Chondrocyte (in vitro differentiated cells): ENCODE measurements around the gene KRTAP5-2. TPM values are rescaled to one million over a fixed set of nuclear protein-coding genes. Genes with fewer than 3 reads are reported as not detected.
A peak's percentile ranks its signal among the peaks of the same experiment; 100 is the strongest.

Source experiments
- DNase-seq: peaks from one replicate; pipeline ENCODE4 v3.0.0; 2021; ENCODE audit warnings: mixed read lengths, low spot score
- H3K27ac Mint-ChIP-seq: one replicate; pipeline ENCODE4 v1.8.0; 2021; ENCODE audit warnings: mild to moderate bottlenecking, moderate library complexity, mixed read lengths; ENCODE audit not compliant: unreplicated experiment
- H3K27me3 Mint-ChIP-seq: 2 replicates; pipeline ENCODE4 v1.8.0; 2021; ENCODE audit warnings: low read depth, mixed read lengths
- H3K36me3 Mint-ChIP-seq: 2 replicates; pipeline ENCODE4 v1.8.0; 2021; ENCODE audit warnings: low read depth, mixed read lengths
- H3K4me1 Mint-ChIP-seq: 2 replicates; pipeline ENCODE4 v1.8.0; 2021; ENCODE audit warnings: low read depth, mild to moderate bottlenecking, mixed read lengths
- H3K4me3 Mint-ChIP-seq: one replicate; pipeline ENCODE4 v1.8.0; 2021; ENCODE audit warnings: mild to moderate bottlenecking, moderate library complexity, mixed read lengths; ENCODE audit not compliant: unreplicated experiment
- H3K9me3 Mint-ChIP-seq: 2 replicates; pipeline ENCODE4 v1.8.0; 2021; ENCODE audit warnings: low read depth, mixed read lengths
- total RNA-seq: library from RNA; stranded (reverse); gene quantifications from 3 replicates; pipeline ENCODE4 v1.2.1, GENCODE V29; 2021
- TF ChIP-seq, protein P1 (sequence below): fragments of 200-600 bp; sonication (generic); IDR thresholded peaks from 2 replicates; pipeline ENCODE4 v1.5.0; 2021; ENCODE audit warnings: antibody characterized with exemption, mild to moderate bottlenecking, moderate library complexity

The KRTAP5-2 gene
- total RNA-seq, 1 donor from 2014 or later, result not detected

DNA sequence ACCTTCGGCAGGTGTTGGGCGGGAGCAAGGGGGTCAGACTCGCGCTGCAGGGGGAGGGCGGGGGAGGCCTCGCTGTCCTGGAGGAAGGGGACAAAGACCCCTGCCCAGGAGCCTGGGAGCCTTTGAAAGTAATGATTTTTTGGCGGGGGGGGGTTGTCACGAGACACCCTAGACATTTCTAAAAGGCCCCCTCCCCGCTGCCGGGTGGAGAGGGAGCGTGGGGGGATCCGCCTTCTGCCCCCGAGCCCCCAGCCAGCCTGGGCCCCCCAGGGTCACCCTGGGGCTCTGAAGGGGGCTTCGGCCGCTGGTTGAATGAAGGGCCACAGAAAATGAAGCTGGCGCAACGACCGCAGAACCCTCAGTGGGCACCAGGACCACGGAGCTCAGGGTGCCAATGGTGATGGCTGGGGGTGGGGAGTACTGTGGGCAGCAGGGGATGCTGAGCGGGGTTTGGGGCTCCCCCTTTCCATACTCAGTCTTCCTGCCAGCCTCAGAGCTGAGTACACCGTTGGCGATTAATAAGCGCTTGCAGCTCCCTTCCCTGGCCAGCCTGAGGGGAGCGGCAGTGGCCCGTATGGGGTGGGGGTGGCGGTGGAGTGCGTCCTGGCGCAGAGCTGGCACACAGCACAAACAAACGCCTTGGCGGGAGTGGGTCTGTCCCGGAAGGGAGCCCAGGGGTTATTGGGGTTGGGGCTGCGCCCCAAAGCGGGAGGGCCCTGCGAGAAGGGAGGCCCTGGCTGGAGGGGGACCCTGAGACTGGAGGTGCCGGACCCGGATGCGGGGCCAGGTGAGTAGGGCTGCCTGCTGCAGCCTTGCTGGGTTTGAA is 24.8 kb downstream of the KRTAP5-2 start:
- DNase-seq, result peak; percentile 79
- H3K4me1 Mint-ChIP-seq, result peaks cover 28% of the 10 kb centered on the region
- TF ChIP-seq, protein P1, sequence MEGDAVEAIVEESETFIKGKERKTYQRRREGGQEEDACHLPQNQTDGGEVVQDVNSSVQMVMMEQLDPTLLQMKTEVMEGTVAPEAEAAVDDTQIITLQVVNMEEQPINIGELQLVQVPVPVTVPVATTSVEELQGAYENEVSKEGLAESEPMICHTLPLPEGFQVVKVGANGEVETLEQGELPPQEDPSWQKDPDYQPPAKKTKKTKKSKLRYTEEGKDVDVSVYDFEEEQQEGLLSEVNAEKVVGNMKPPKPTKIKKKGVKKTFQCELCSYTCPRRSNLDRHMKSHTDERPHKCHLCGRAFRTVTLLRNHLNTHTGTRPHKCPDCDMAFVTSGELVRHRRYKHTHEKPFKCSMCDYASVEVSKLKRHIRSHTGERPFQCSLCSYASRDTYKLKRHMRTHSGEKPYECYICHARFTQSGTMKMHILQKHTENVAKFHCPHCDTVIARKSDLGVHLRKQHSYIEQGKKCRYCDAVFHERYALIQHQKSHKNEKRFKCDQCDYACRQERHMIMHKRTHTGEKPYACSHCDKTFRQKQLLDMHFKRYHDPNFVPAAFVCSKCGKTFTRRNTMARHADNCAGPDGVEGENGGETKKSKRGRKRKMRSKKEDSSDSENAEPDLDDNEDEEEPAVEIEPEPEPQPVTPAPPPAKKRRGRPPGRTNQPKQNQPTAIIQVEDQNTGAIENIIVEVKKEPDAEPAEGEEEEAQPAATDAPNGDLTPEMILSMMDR, result no peak
- H3K9me3 Mint-ChIP-seq, result peaks cover 3% of the 10 kb centered on the region
- peaks cover 3% of the 10 kb centered on the region for H3K36me3 Mint-ChIP-seq
- H3K27me3 Mint-ChIP-seq, result no peaks in the 10 kb centered on the region
- H3K4me3 Mint-ChIP-seq, result peak overlapping the region; percentile 64
- H3K27ac Mint-ChIP-seq, result no peak overlapping the region

DNA sequence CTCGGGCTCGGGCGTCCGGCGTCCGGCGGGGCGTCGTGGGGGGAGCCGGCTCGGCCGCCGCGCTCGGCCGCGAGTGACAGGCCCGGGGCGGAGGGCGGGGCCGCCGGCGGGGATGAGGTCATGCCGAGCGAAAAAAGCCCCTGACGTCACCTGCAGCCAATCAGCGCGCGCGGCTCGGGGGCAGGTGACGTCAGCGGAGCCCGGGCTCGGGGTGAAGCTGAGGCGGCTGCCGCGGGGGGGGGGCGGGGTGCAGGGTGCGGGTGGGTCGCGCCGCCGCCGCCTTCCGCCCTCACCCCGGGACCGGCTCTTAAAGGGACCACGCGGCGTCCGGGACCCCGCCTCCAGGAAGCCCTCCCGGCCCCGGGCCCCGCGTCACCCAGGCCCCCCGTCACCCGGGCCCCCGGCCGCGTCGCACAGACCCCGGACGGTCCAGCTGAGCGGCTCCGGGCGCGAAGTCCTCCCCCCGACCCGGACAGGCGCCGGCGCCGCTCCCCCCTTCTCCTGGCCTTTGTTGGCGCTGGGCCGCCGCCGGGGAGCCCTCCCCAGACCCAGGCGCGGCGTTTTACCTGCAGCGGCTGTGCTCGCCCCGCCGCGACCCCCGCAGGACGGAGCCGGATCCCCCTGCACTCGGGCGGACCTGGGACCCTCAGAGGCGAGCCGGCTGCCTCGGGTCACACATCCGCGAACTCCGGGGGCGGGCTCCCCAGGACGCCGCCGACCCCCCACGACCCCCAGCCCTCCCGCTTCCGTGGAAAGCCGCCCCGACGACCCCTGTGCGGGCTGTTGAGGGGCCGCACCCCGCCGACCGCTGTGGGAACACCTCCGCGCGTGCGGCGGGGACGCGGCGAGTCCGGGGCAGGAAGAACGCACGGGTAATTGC is 25.7 kb downstream of the KRTAP5-2 start, which contains the start of gene DUSP8:
TSS of gene DUSP8 (minus strand) at position 75 of the 880 bp plus-strand sequence. CDS start 6,445 bp downstream, outside the sequence.
- H3K4me3 Mint-ChIP-seq, result peak within 1 kb of the TSS; percentile 70
- DNase-seq, result no peak
- no peaks in the 10 kb centered on the region for H3K36me3 Mint-ChIP-seq
- H3K4me1 Mint-ChIP-seq, result peaks cover 28% of the 10 kb centered on the region
- TF ChIP-seq, protein P1, result no peak
- H3K9me3 Mint-ChIP-seq, result no peaks in the 10 kb centered on the region
- H3K27ac Mint-ChIP-seq, result no peak within 1 kb of the TSS
- no peaks in the 10 kb centered on the region for H3K27me3 Mint-ChIP-seq

GRCh38 chr11:1571760-1572196 is 26.3 kb downstream of the KRTAP5-2 start:
- Mint-ChIP-seq H3K36me3 (no peaks in the 10 kb centered on the region), H3K4me1 (peaks cover 28% of the 10 kb centered on the region), H3K4me3 (no peak overlapping the region), H3K9me3 (no peaks in the 10 kb centered on the region), H3K27ac (no peak overlapping the region), H3K27me3 (no peaks in the 10 kb centered on the region)
- DNase-seq, result no peak
- TF ChIP-seq, protein P1, result no peak

DNA sequence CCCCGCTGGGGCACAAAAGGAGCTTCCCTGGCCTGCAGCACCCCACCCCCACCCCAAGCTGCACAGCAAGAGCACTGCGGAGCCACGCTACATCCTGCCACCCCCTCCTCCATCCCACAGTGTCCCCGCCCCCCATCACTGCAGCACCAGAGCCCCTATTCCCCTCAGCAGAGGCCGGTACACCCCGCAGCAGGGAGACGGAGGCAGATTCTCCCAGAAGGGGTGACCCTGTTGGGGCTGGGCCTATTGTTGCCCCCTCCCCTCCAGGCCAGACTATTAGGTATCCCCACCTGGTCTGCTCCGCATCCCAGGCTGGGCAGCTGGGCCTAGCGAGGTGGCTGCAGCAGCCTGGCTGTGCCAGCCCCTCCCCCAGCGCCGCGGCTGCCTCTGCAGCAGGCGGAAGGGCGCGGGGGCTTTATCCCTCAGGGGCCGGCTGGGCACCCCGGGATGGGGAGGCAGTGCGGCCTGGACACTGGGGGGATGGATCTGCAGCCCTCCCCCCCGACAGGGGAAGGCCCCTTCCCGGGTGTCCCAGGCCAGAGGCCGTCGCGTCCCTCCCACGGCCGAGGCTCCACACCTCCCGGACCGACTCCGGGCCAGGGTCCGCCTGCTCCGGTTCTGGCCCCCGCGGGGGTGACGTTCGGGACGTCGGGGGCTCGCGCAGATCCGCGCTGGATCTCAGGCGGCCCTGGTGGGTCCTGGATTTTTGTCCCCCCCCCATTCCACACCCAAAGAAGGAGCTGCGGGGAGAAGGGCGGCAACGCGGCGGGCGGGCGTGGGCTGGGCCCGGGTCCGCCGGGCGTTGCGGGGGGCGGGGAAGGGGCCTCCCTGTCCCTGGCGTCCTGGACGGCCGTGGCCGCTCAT is 27.0 kb downstream of the KRTAP5-2 start:
- Mint-ChIP-seq H3K36me3 (no peaks in the 10 kb centered on the region), H3K4me1 (peaks cover 28% of the 10 kb centered on the region), H3K27me3 (no peaks in the 10 kb centered on the region), H3K9me3 (no peaks in the 10 kb centered on the region), H3K27ac (no peak overlapping the region), H3K4me3 (peak overlapping the region; percentile 70)
- TF ChIP-seq, protein P1, result no peak
- no peak for DNase-seq
